ENCODE results near the gene CDC42SE1. TPM values are rescaled to one million over a fixed set of nuclear protein-coding genes. Genes with fewer than 3 reads are reported as not detected.

Gene CDC42SE1
- total and polyA plus RNA-seq, 9 of the 15 experiments (the other 6 are each of a cell fraction or from before 2014, with no cell fraction given): 78.1 to 189 (median 114) TPM

GRCh38 chr1:151062741-151063371, 3.4 kb upstream of the CDC42SE1 start (continued):
- TF ChIP-seq REST (IDR thresholded peaks at IDR 0.05; ENCODE audit: borderline replicate concordance) (no peak), REST (CRISPR knock-in tag; IDR thresholded peaks at IDR 0.05; ENCODE audit: low read depth) (no peak), ZNF609 (CRISPR knock-in tag; IDR thresholded peaks at IDR 0.05; ENCODE audit: borderline replicate concordance) (no peak), ZNF518B (CRISPR knock-in tag; IDR thresholded peaks at IDR 0.05) (no peak), NFE2L1 (tag; IDR thresholded peaks at IDR 0.05; ENCODE audit: borderline replicate concordance, low read depth) (no peak), ZNF507 (tag; conservative IDR thresholded peaks at IDR 0.05) (no peak), E2F1 (CRISPR knock-in tag; IDR thresholded peaks at IDR 0.05) (no peak), CTBP1 (IDR thresholded peaks at IDR 0.05; ENCODE audit: borderline replicate concordance) (peak; percentile 61; the same call in 1 of the 2 replicates)

All from K562 (cell line).